ENCODE measurements around the gene INTS7.

DNA sequence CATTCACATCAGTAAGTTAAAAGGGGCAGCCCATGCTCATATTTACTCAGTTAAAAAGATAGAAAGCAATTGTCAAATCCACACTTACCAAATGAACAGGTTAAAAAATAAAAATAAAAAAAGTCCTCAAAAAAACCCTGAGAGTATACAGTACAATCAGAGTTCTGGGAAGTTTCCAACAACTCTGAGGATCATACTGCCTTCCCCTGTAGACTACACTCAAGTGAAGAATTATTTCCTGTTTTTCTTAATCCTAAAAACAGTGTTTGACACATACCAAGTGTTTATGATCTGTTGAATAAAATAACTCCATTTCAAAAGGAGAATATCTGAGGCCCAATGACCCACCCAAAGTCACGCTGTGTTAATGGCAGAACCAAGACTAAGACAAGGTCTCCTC is 61.8 kb downstream of the INTS7 start:
- TF ChIP-seq, protein P1, sequence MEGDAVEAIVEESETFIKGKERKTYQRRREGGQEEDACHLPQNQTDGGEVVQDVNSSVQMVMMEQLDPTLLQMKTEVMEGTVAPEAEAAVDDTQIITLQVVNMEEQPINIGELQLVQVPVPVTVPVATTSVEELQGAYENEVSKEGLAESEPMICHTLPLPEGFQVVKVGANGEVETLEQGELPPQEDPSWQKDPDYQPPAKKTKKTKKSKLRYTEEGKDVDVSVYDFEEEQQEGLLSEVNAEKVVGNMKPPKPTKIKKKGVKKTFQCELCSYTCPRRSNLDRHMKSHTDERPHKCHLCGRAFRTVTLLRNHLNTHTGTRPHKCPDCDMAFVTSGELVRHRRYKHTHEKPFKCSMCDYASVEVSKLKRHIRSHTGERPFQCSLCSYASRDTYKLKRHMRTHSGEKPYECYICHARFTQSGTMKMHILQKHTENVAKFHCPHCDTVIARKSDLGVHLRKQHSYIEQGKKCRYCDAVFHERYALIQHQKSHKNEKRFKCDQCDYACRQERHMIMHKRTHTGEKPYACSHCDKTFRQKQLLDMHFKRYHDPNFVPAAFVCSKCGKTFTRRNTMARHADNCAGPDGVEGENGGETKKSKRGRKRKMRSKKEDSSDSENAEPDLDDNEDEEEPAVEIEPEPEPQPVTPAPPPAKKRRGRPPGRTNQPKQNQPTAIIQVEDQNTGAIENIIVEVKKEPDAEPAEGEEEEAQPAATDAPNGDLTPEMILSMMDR (optimal IDR thresholded peaks at IDR 0.05 in 1 of 3, IDR thresholded peaks at IDR 0.05 in 1 of 3, conservative IDR thresholded peaks at IDR 0.05 in 1 of 3; ENCODE audit: extremely low read depth in 1 of 3, insufficient read depth in 2 of 3, low read length in 3 of 3) = no peak
- TF ChIP-seq EZH2 (IDR thresholded peaks at IDR 0.05; ENCODE audit: low read length) = no peak
